ENCODE results near the gene RGS3.

- TF ChIP-seq CTCF (IDR thresholded peaks at IDR 0.05 in 4 of 5, conservative IDR thresholded peaks at IDR 0.05 in 1 of 5) (no peak), POLR2A (IDR thresholded peaks at IDR 0.05) (no peak)
Measured at GRCh38 chr9:113511856-113512761, 48.6 kb downstream of the RGS3 start.

Measured in gastrocnemius medialis (tissue), 4 donors.